ENCODE results near the gene NDUFA6.
"Not testable (repeated sequence)": the region's sequence is repeated elsewhere in the genome, so short reads cannot be mapped to it uniquely, and the experiment has no call there.

The NDUFA6 gene

GRCh38 chr22:42112793-42113192 is 22.2 kb upstream of the NDUFA6 start:
- not testable (repeated sequence) for DNase-seq (ENCODE audit: low read depth in 3 of 3)

- DNase-seq (ENCODE audit: low read depth in 3 of 3) = no peak
These were observed 21.2 kb upstream of the NDUFA6 start for GRCh38 chr22:42111798-42112197.

- no peak for DNase-seq (ENCODE audit: low read depth in 3 of 3)
These were observed 18.3 kb upstream of the NDUFA6 start for GRCh38 chr22:42108848-42109247.

GRCh38 chr22:42104332-42104860 is 13.8 kb upstream of the NDUFA6 start:
- not testable (repeated sequence) for DNase-seq (ENCODE audit: low read depth in 3 of 3)

GRCh38 chr22:42101199-42101598 is 10.6 kb upstream of the NDUFA6 start:
- no peak for DNase-seq (ENCODE audit: low read depth in 3 of 3)

- DNase-seq (ENCODE audit: low read depth in 3 of 3) = no peak
These were observed 847 bp upstream of the NDUFA6 start for GRCh38 chr22:42091455-42091782.

GRCh38 chr22:42086051-42086450 is 4.5 kb downstream of the NDUFA6 start:
- no peak for DNase-seq (ENCODE audit: low read depth in 3 of 3)

GRCh38 chr22:42084874-42085273 is 5.7 kb downstream of the NDUFA6 start:
- DNase-seq (ENCODE audit: low read depth in 3 of 3) = no peak

GRCh38 chr22:42083119-42083518 is 7.5 kb downstream of the NDUFA6 start:
- no peak for DNase-seq (ENCODE audit: low read depth in 3 of 3)

GRCh38 chr22:42080287-42080686 is 10.3 kb downstream of the NDUFA6 start:
- no peak for DNase-seq (ENCODE audit: low read depth in 3 of 3)

GRCh38 chr22:42079319-42080251 is 11.0 kb downstream of the NDUFA6 start, which contains the start of gene SMDT1:
SMDT1 (plus strand) TSS chr22:42079700; CDS start chr22:42079769, 69 bp downstream.
- peak; percentile 97 to 98 (median 97) for DNase-seq (ENCODE audit: low read depth in 3 of 3)

- DNase-seq (ENCODE audit: low read depth in 3 of 3) = no peak
These were observed 11.9 kb downstream of the NDUFA6 start for GRCh38 chr22:42078469-42079318.

GRCh38 chr22:42077486-42078125 is 13.0 kb downstream of the NDUFA6 start:
- no peak for DNase-seq (ENCODE audit: low read depth in 3 of 3)

GRCh38 chr22:42076764-42077485 is 13.6 kb downstream of the NDUFA6 start:
- DNase-seq (ENCODE audit: low read depth in 3 of 3) = no peak

GRCh38 chr22:42074846-42075676 is 15.5 kb downstream of the NDUFA6 start:
- DNase-seq (ENCODE audit: low read depth in 3 of 3) = no peak

GRCh38 chr22:42074132-42074811 is 16.3 kb downstream of the NDUFA6 start, which contains the start of gene PHETA2:
PHETA2 (plus strand) TSS chr22:42074248; CDS start chr22:42077294, 3,046 bp downstream.
- DNase-seq (ENCODE audit: low read depth in 3 of 3) = peak in 2 of 3 experiments; percentile 32 to 34

GRCh38 chr22:42073621-42074041 is 16.9 kb downstream of the NDUFA6 start:
- no peak for DNase-seq (ENCODE audit: low read depth in 3 of 3)

GRCh38 chr22:42072606-42073330 is 17.8 kb downstream of the NDUFA6 start:
- DNase-seq (ENCODE audit: low read depth in 3 of 3) = no peak

- DNase-seq (ENCODE audit: low read depth in 3 of 3) = not testable (repeated sequence)
These were observed 19.1 kb downstream of the NDUFA6 start for GRCh38 chr22:42071508-42071907.
